IMR-90 (cell line): ENCODE results near the gene PLAAT4. TPM values are rescaled to one million over a fixed set of nuclear protein-coding genes. Genes with fewer than 3 reads are reported as not detected.

Experiments used
- ATAC-seq: fragments of 200-7000 bp; cut with Tn5 transposase; 2 replicates; pipeline ENCODE4 v1.9.1; 2020; ENCODE audit warnings: low read depth, mild to moderate bottlenecking, moderate library complexity
- BruUV-seq: library from RNA; stranded (reverse); fragments of 400-500 nt; replicated peaks from 2 replicates; lab custom pipeline; 2021; lab: Mats Ljungman, UMichigan
- CTCF ChIA-PET: fragments of 300-600 bp; formaldehyde crosslinking; extraction: SDS; loops from one replicate; lab custom pipeline; 2021; ENCODE audit warnings: antibody characterized with exemption; lab: Yijun Ruan, JAX
- POLR2A ChIA-PET: fragments of 300-600 bp; sonication (Branson Sonifier 250); formaldehyde crosslinking; loops from one replicate; lab custom pipeline; 2022; ENCODE audit warnings: antibody characterized with exemption; ENCODE audit not compliant: unreplicated experiment; lab: Charles Lee
- DNase-seq: peaks from one replicate; pipeline ENCODE4 v3.0.0; 2013
- H2AFZ ChIP-seq: replicated peaks from 2 replicates; pipeline ENCODE3; 2013; ENCODE audit warnings: low read length, mild to moderate bottlenecking; ENCODE audit not compliant: poor library complexity
- H2AK5ac ChIP-seq: 2 replicates; pipeline ENCODE4 v1.6.1; 2013; ENCODE audit warnings: low read depth, low read length, inconsistent platforms
- H2AK9ac ChIP-seq: replicated peaks from 2 replicates; pipeline ENCODE3; 2013; ENCODE audit warnings: mild to moderate bottlenecking, low read depth, low read length, moderate library complexity; ENCODE audit not compliant: poor library complexity
- H2BK120ac ChIP-seq: 2 replicates; pipeline ENCODE4 v1.6.1; 2013; ENCODE audit warnings: low read depth, low read length, inconsistent platforms
- H2BK15ac ChIP-seq: 3 replicates; pipeline ENCODE4 v1.6.1; 2013; ENCODE audit warnings: low read depth, low read length, inconsistent platforms
- H2BK20ac ChIP-seq: 2 replicates; pipeline ENCODE4 v1.6.1; 2013; ENCODE audit warnings: low read depth, mild to moderate bottlenecking, inconsistent platforms, low read length, moderate library complexity
- H2BK5ac ChIP-seq: 2 replicates; pipeline ENCODE4 v1.6.1; 2013; ENCODE audit warnings: mild to moderate bottlenecking, low read depth, low read length, inconsistent platforms; ENCODE audit not compliant: poor library complexity, severe bottlenecking
- H3K14ac ChIP-seq: replicated peaks from 2 replicates; pipeline ENCODE4 v1.6.1; 2013; ENCODE audit warnings: low read depth, low read length, inconsistent platforms
- H3K18ac ChIP-seq: 2 replicates; pipeline ENCODE4 v1.6.1; 2013; ENCODE audit warnings: low read depth, low read length, control low read depth
- H3K23ac ChIP-seq: 2 replicates; pipeline ENCODE4 v1.6.1; 2013; ENCODE audit warnings: low read depth, low read length, inconsistent platforms
- H3K27ac ChIP-seq: 2 replicates; pipeline ENCODE4 v1.5.1; 2013; ENCODE audit warnings: mild to moderate bottlenecking, control low read depth, low read length; ENCODE audit not compliant: insufficient read depth
- H3K27me3 ChIP-seq: 2 replicates; pipeline ENCODE4 v1.6.1; 2013; ENCODE audit warnings: low read length; ENCODE audit not compliant: control insufficient read depth, insufficient read depth
- H3K36me3 ChIP-seq: 2 replicates; pipeline ENCODE4 v1.6.1; 2013; ENCODE audit warnings: low read length, mixed read lengths; ENCODE audit not compliant: control insufficient read depth, insufficient read depth
- H3K4ac ChIP-seq: 2 replicates; pipeline ENCODE4 v1.6.1; 2013; ENCODE audit warnings: low read depth, low read length, inconsistent platforms
- H3K4me1 ChIP-seq: 2 replicates; pipeline ENCODE4 v1.6.1; 2013; ENCODE audit warnings: low read length, mixed read lengths; ENCODE audit not compliant: control insufficient read depth, insufficient read depth
- H3K4me2 ChIP-seq: 2 replicates; pipeline ENCODE4 v1.6.1; 2013; ENCODE audit warnings: low read depth, mild to moderate bottlenecking, control low read depth, low read length, moderate library complexity
- H3K4me3 ChIP-seq: 2 replicates; pipeline ENCODE4 v1.5.1; 2013; ENCODE audit warnings: low read depth, mild to moderate bottlenecking, control low read depth, low read length, moderate library complexity; ENCODE audit not compliant: insufficient read depth
- H3K56ac ChIP-seq: 2 replicates; pipeline ENCODE4 v1.6.1; 2013; ENCODE audit warnings: low read length, inconsistent platforms; ENCODE audit not compliant: insufficient read depth; ENCODE audit errors: extremely low read depth
- H3K79me1 ChIP-seq, 2 experiments: 2 replicates each; pipeline ENCODE4 v1.6.1; 2013; ENCODE audit warnings: low read length in 2 of 2, inconsistent platforms in 1 of 2, low read depth in 1 of 2
- H3K9ac ChIP-seq: 2 replicates; pipeline ENCODE4 v1.6.1; 2013; ENCODE audit warnings: low read depth, low read length, control low read depth
- H3K9me1 ChIP-seq: 2 replicates; pipeline ENCODE4 v1.6.1; 2013; ENCODE audit warnings: low read length, inconsistent platforms; ENCODE audit not compliant: insufficient read depth
- H3K9me3 ChIP-seq: 2 replicates; pipeline ENCODE4 v1.6.1; 2013; ENCODE audit warnings: low read length; ENCODE audit not compliant: control insufficient read depth, insufficient read depth
- H4K20me1 ChIP-seq: 2 replicates; pipeline ENCODE4 v1.6.1; 2013; ENCODE audit warnings: low read length, inconsistent platforms; ENCODE audit not compliant: insufficient read depth
- H4K5ac ChIP-seq: 2 replicates; pipeline ENCODE4 v1.6.1; 2013; ENCODE audit warnings: mild to moderate bottlenecking, low read depth, low read length, control low read depth
- H4K8ac ChIP-seq, 2 experiments: 2 replicates each; pipeline ENCODE4 v1.6.1; 2013; ENCODE audit warnings: low read depth in 2 of 2, low read length in 2 of 2, control low read depth in 1 of 2, inconsistent platforms in 1 of 2
- H4K91ac ChIP-seq: 2 replicates; pipeline ENCODE4 v1.6.1; 2013; ENCODE audit warnings: low read depth, low read length, inconsistent platforms; ENCODE audit not compliant: insufficient read depth
- CEBPB ChIP-seq: IDR thresholded peaks from 2 replicates; pipeline ENCODE4 v1.6.1; 2012; ENCODE audit warnings: low read depth, low read length, improper control_type of control experiment
- CHD1 ChIP-seq: IDR thresholded peaks from 2 replicates; pipeline ENCODE4 v1.6.1; 2012; ENCODE audit warnings: low read depth, low read length, improper control_type of control experiment
- CTCF ChIP-seq: conservative IDR thresholded peaks from 2 replicates; pipeline ENCODE4 v1.5.1; 2012; ENCODE audit warnings: mild to moderate bottlenecking, low read depth, low read length, improper control_type of control experiment
- MAFK ChIP-seq: IDR thresholded peaks from 2 replicates; pipeline ENCODE4 v1.6.1; 2012; ENCODE audit warnings: low read depth, low read length, improper control_type of control experiment
- NFE2L2 ChIP-seq: fragments of 150-350 bp; IDR thresholded peaks from 2 replicates; pipeline ENCODE4 v1.6.1; 2016; ENCODE audit warnings: low read depth, mild to moderate bottlenecking, low read length
- POLR2A ChIP-seq: IDR thresholded peaks from 2 replicates; pipeline ENCODE4 v1.6.1; 2012; ENCODE audit warnings: mild to moderate bottlenecking, low read depth, low read length
- RFX5 ChIP-seq: IDR thresholded peaks from 2 replicates; pipeline ENCODE4 v1.8.0; 2012; ENCODE audit warnings: low read depth, mild to moderate bottlenecking, low read length, moderate library complexity
- WGBS, 2 experiments: methylation state at CpG; one replicate each; pipeline versions ENCODE4 v1.1.5 to v1.1.7; 2013; ENCODE audit warnings: missing lambda C conversion rate in 2 of 2; ENCODE audit not compliant: insufficient read length in 1 of 2; ENCODE audit errors: extremely low coverage in 2 of 2; 5-methylcytosine and 5-hydroxymethylcytosine counted together
- dilution Hi-C: fragments of 300-500 bp; cut with HindIII; formaldehyde crosslinking; loops from one replicate; pipeline ENCODE4 v1.14.3; 2018; ENCODE audit warnings: low sequenced_read_pairs; ENCODE audit not compliant: unreplicated experiment
- in situ Hi-C: fragments of 300-500 bp; cut with MboI; formaldehyde crosslinking; loops from 3 replicates; pipeline ENCODE4 v1.14.3; 2019; ENCODE audit warnings: low sequenced_read_pairs, inconsistent platforms, mixed read lengths
- intact Hi-C: fragments of 100-400 bp; cut with micrococcal nuclease; formaldehyde crosslinking; loops from 2 replicates; pipeline ENCODE4 v1.10.0; 2022
- polyA plus RNA-seq, 3 experiments: library from polyadenylated mRNA; depleted of rRNA; stranded (reverse); fragments of >200 nt; gene quantifications; 2 replicates each; pipeline ENCODE4 v1.2.3, GENCODE V29; 2012; ENCODE audit warnings: low replicate concordance in 1 of 3
- total RNA-seq: library from RNA; depleted of rRNA; stranded (reverse); fragments of >200 nt; gene quantifications from 2 replicates; pipeline ENCODE4 v1.2.3, GENCODE V29; 2012
- TF ChIP-seq, protein P1 (sequence below): fragments of 150-350 bp; IDR thresholded peaks from 2 replicates; pipeline ENCODE4 v1.6.1; 2016; ENCODE audit warnings: low read depth, mild to moderate bottlenecking, low read length, moderate library complexity, borderline replicate concordance
- TF ChIP-seq, protein P2 (sequence below): fragments of 150-350 bp; IDR thresholded peaks from 2 replicates; pipeline ENCODE4 v1.6.1; 2017; ENCODE audit warnings: mild to moderate bottlenecking, antibody characterized with exemption, low read length, low read depth

Gene PLAAT4
- total and polyA plus RNA-seq, 2 of the 4 experiments (the other 2 are of a cell fraction): 0.17 to 0.18 TPM

GRCh38 chr11:63595296-63595695, 58.7 kb downstream of the PLAAT4 start:
- no peaks in the 10 kb centered on the region for H3K9me3 ChIP-seq
- no peak overlapping the region for H2AFZ ChIP-seq
- peaks cover 6% of the 10 kb centered on the region for H3K4me1 ChIP-seq
- no peak overlapping the region for H3K18ac ChIP-seq
- no peak overlapping the region for H2AK5ac ChIP-seq
- ChIA-PET POLR2A (no interaction called here), CTCF (no interaction called here)
- no CpG with 5 or more reads among the region's 4 CpGs for WGBS, 2 experiments
- TF ChIP-seq CEBPB (no peak), MAFK (no peak), POLR2A (no peak), CTCF (no peak), RFX5 (no peak), NFE2L2 (no peak), CHD1 (no peak)
- TF ChIP-seq, protein P1, sequence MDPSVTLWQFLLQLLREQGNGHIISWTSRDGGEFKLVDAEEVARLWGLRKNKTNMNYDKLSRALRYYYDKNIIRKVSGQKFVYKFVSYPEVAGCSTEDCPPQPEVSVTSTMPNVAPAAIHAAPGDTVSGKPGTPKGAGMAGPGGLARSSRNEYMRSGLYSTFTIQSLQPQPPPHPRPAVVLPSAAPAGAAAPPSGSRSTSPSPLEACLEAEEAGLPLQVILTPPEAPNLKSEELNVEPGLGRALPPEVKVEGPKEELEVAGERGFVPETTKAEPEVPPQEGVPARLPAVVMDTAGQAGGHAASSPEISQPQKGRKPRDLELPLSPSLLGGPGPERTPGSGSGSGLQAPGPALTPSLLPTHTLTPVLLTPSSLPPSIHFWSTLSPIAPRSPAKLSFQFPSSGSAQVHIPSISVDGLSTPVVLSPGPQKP: no peak
- TF ChIP-seq, protein P2, sequence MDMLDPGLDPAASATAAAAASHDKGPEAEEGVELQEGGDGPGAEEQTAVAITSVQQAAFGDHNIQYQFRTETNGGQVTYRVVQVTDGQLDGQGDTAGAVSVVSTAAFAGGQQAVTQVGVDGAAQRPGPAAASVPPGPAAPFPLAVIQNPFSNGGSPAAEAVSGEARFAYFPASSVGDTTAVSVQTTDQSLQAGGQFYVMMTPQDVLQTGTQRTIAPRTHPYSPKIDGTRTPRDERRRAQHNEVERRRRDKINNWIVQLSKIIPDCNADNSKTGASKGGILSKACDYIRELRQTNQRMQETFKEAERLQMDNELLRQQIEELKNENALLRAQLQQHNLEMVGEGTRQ: no peak
- no peak overlapping the region for H2AK9ac ChIP-seq
- no peaks in the 10 kb centered on the region for H4K20me1 ChIP-seq
- no peak overlapping the region for H3K9ac ChIP-seq
- H4K5ac ChIP-seq: peak overlapping the region; percentile 65; the same call in 1 of the 2 replicates
- ATAC-seq (peak; percentile 48), DNase-seq (peak; percentile 56)
- H3K23ac ChIP-seq: no peak overlapping the region
- no peak overlapping the region for H4K91ac ChIP-seq
- BruUV-seq: no TSS peak
- H3K14ac ChIP-seq: no peak overlapping the region
- peaks cover 9% of the 10 kb centered on the region for H3K9me1 ChIP-seq
- H2BK120ac ChIP-seq: no peak overlapping the region
- intact Hi-C loops: no loop called here
- H3K27ac ChIP-seq: no peak overlapping the region
- no peak overlapping the region for H2BK15ac ChIP-seq
- dilution Hi-C loops: no loop called here
- no peak overlapping the region for H3K56ac ChIP-seq
- H2BK5ac ChIP-seq: no peak overlapping the region
- no peak overlapping the region for H4K8ac ChIP-seq
- no peak overlapping the region for H2BK20ac ChIP-seq
- no peak overlapping the region for H3K4ac ChIP-seq
- no peaks in the 10 kb centered on the region for H3K36me3 ChIP-seq
- no peak overlapping the region for H3K4me3 ChIP-seq
- peaks cover 0 to 8% of the 10 kb centered on the region in 2 experiments; a peak in 1 of 4 replicates for H3K79me1 ChIP-seq
- H3K4me2 ChIP-seq: no peak overlapping the region
- in situ Hi-C loops: no loop called here
- no peaks in the 10 kb centered on the region for H3K27me3 ChIP-seq
